Gastroesophageal sphincter (tissue), 3 donors: ENCODE data around the gene LONP2.

ENCODE experiments used
- EP300 ChIP-seq: sonication (generic); formaldehyde crosslinking; IDR thresholded peaks from one replicate; pipeline ENCODE4 v1.6.1; 2017; ENCODE audit warnings: antibody characterized with exemption, mild to moderate bottlenecking
- POLR2A ChIP-seq, 2 donors: fragments of 450-650 bp; IDR thresholded peaks; one replicate each; pipeline ENCODE4 v1.6.1; 2017; ENCODE audit warnings: antibody characterized with exemption in 2 of 2, mild to moderate bottlenecking in 2 of 2, moderate library complexity in 1 of 2
- TF ChIP-seq, protein P1 (sequence below), 4 experiments: fragments of 200-600 bp in 2 of 4; fragments of 450-650 bp in 2 of 4; sonication (generic) in 1 of 4; IDR thresholded peaks; one replicate each; pipeline ENCODE4 v1.5.1; 2017 to 2019; ENCODE audit warnings: antibody characterized with exemption in 4 of 4, mild to moderate bottlenecking in 2 of 4, moderate library complexity in 2 of 4

DNA sequence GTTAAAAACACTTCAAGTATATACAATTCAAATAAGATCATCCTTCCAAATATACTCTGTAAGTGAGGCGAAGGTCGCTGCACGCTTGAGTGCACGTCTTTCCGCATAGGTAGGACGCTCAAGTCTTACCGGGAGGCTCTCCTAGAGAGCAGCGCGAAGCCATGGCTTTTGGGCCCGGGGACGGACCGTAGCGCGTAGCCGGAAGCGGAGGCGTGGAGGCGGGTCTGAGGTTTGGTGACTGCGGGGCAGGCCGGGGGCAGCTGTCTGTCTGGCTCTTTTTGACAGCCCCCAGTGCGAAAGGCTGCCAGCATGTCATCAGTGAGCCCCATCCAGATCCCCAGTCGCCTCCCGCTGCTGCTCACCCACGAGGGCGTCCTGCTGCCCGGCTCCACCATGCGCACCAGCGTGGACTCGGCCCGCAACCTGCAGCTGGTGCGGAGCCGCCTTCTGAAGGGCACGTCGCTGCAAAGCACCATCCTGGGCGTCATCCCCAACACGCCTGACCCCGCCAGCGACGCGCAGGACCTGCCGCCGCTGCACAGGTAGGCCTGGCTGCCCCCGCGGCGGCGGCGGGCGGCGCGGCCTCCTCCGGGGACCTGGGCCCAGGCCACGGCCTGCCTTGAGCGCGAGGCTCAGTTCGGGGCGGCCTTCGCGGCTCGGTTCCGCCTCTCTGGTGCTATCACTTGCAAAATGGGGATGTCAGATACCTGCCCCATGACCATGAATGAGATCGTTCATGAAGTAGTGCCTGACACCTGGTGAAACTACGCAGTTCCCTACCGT, at the start of gene LONP2:
- TF ChIP-seq, protein P1, sequence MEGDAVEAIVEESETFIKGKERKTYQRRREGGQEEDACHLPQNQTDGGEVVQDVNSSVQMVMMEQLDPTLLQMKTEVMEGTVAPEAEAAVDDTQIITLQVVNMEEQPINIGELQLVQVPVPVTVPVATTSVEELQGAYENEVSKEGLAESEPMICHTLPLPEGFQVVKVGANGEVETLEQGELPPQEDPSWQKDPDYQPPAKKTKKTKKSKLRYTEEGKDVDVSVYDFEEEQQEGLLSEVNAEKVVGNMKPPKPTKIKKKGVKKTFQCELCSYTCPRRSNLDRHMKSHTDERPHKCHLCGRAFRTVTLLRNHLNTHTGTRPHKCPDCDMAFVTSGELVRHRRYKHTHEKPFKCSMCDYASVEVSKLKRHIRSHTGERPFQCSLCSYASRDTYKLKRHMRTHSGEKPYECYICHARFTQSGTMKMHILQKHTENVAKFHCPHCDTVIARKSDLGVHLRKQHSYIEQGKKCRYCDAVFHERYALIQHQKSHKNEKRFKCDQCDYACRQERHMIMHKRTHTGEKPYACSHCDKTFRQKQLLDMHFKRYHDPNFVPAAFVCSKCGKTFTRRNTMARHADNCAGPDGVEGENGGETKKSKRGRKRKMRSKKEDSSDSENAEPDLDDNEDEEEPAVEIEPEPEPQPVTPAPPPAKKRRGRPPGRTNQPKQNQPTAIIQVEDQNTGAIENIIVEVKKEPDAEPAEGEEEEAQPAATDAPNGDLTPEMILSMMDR (IDR thresholded peaks at IDR 0.05) = no peak
- TF ChIP-seq POLR2A (IDR thresholded peaks at IDR 0.05) (peak in 1 of 2 donors; percentile 37), EP300 (no peak)
